ENCODE measurements around the gene EXT2. TPM values are rescaled to one million over a fixed set of nuclear protein-coding genes. Genes with fewer than 3 reads are reported as not detected.

The EXT2 gene
- total and polyA plus RNA-seq, 2 of the 13 experiments (the other 11 are each of a cell fraction or from before 2014, with no cell fraction given), result 61.5 to 68.7 TPM

DNA sequence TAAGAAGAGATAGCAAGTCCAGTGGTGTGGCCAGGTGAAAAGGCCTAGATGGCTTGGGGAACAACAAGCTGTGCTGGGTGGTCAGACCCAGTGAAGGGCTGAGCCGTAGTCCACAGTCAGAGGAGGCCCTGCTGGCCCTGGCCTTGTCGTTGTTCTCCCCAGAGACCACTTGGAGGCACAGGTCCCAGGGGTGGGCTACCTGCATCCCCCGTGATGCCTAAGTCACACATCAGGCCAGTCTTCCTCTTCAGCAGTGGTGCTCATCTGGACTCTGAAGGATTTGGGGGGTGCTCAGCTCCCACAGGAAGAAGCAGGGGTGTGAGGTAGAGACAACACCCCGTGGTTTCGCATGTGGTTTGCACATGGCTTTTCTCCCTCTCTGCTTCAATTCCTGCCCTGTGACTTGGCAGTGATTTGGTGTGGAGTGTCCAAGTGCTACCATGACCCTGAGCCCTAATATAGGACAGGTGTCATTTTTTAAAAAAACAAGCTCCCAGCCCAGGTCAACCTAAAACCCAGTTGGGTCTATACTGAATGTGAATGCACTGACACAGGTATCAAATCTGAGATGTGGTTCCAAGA lies 163.5 kb downstream of the EXT2 start:
- ChIA-PET POLR2A (no interaction called here), CTCF (ENCODE audit: low intra/inter-chr PET ratio, low total read pairs) (no interaction called here)
- Histone ChIP-seq H3K4me3 (replicated peaks in 1 of 3; ENCODE audit: insufficient read depth in 1 of 3, low read depth in 2 of 3, low read length in 3 of 3) (no peak overlapping the region), H3K27me3 (ENCODE audit: control insufficient read depth in 1 of 2, insufficient read depth in 2 of 2, low read length in 2 of 2) (no peaks in the 10 kb centered on the region; a peak in 1 of 5 replicates), H3K36me3 (replicated peaks in 1 of 2; ENCODE audit: control insufficient read depth in 1 of 2, insufficient read depth in 2 of 2, low read length in 2 of 2) (no peaks in the 10 kb centered on the region), H3K9ac (ENCODE audit: insufficient read depth, low read depth, low read length) (no peak overlapping the region), H3K27ac (ENCODE audit: extremely low read length, insufficient read depth, low read length) (no peak overlapping the region), H3K9me3 (ENCODE audit: low read length) (no peaks in the 10 kb centered on the region), H2AFZ (ENCODE audit: low read length) (no peak overlapping the region), H3K4me1 (ENCODE audit: insufficient read depth, low read length) (peaks cover 41% of the 10 kb centered on the region), H4K20me1 (ENCODE audit: insufficient read depth, low read length) (no peaks in the 10 kb centered on the region), H3K4me2 (ENCODE audit: low read depth, low read length) (no peak overlapping the region), H3K79me2 (ENCODE audit: insufficient read depth, low read length) (no peaks in the 10 kb centered on the region)
- ATAC-seq, result no peak
- intact Hi-C loops (cut with micrococcal nuclease; ENCODE audit: unreplicated experiment), result no loop called here
- no TSS peak for BruUV-seq (replicated peaks)
- DNase-seq (ENCODE audit: low spot score), result no peak
- in situ Hi-C loops (cut with HindIII; ENCODE audit: extremely low pct_ligation_motif_present, low pct_unique_long_range_greater_than_20kb), result no loop called here
- 60% methylated on average over 3 of the region's 5 CpGs for WGBS (ENCODE audit: low lambda C conversion rate)
- no peak for FAIRE-seq
- TF ChIP-seq FOSL1 (CRISPR knock-in tag; IDR thresholded peaks at IDR 0.05; ENCODE audit: borderline replicate concordance) (no peak), SAFB2 (CRISPR knock-in tag; IDR thresholded peaks at IDR 0.05; ENCODE audit: borderline replicate concordance, low read depth) (no peak), MATR3 (CRISPR knock-in tag; IDR thresholded peaks at IDR 0.05) (no peak), ZNF883 (CRISPR knock-in tag; IDR thresholded peaks at IDR 0.05; ENCODE audit: not compliant biosample characterization) (no peak), MIXL1 (CRISPR knock-in tag; IDR thresholded peaks at IDR 0.05) (no peak), ZBTB21 (CRISPR knock-in tag; IDR thresholded peaks at IDR 0.05) (no peak), ZBTB42 (CRISPR knock-in tag; IDR thresholded peaks at IDR 0.05) (no peak), ZNF224 (CRISPR knock-in tag; IDR thresholded peaks at IDR 0.05) (no peak)
- TF ChIP-seq, protein P1, sequence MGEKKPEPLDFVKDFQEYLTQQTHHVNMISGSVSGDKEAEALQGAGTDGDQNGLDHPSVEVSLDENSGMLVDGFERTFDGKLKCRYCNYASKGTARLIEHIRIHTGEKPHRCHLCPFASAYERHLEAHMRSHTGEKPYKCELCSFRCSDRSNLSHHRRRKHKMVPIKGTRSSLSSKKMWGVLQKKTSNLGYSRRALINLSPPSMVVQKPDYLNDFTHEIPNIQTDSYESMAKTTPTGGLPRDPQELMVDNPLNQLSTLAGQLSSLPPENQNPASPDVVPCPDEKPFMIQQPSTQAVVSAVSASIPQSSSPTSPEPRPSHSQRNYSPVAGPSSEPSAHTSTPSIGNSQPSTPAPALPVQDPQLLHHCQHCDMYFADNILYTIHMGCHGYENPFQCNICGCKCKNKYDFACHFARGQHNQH (CRISPR knock-in tag; IDR thresholded peaks at IDR 0.05), result no peak
- TF ChIP-seq, protein P2, sequence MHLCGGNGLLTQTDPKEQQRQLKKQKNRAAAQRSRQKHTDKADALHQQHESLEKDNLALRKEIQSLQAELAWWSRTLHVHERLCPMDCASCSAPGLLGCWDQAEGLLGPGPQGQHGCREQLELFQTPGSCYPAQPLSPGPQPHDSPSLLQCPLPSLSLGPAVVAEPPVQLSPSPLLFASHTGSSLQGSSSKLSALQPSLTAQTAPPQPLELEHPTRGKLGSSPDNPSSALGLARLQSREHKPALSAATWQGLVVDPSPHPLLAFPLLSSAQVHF (CRISPR knock-in tag; IDR thresholded peaks at IDR 0.05), result no peak
- TF ChIP-seq, protein P3, sequence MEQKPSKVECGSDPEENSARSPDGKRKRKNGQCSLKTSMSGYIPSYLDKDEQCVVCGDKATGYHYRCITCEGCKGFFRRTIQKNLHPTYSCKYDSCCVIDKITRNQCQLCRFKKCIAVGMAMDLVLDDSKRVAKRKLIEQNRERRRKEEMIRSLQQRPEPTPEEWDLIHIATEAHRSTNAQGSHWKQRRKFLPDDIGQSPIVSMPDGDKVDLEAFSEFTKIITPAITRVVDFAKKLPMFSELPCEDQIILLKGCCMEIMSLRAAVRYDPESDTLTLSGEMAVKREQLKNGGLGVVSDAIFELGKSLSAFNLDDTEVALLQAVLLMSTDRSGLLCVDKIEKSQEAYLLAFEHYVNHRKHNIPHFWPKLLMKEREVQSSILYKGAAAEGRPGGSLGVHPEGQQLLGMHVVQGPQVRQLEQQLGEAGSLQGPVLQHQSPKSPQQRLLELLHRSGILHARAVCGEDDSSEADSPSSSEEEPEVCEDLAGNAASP (CRISPR knock-in tag; IDR thresholded peaks at IDR 0.05; ENCODE audit: borderline replicate concordance), result no peak
- TF ChIP-seq, protein P4, sequence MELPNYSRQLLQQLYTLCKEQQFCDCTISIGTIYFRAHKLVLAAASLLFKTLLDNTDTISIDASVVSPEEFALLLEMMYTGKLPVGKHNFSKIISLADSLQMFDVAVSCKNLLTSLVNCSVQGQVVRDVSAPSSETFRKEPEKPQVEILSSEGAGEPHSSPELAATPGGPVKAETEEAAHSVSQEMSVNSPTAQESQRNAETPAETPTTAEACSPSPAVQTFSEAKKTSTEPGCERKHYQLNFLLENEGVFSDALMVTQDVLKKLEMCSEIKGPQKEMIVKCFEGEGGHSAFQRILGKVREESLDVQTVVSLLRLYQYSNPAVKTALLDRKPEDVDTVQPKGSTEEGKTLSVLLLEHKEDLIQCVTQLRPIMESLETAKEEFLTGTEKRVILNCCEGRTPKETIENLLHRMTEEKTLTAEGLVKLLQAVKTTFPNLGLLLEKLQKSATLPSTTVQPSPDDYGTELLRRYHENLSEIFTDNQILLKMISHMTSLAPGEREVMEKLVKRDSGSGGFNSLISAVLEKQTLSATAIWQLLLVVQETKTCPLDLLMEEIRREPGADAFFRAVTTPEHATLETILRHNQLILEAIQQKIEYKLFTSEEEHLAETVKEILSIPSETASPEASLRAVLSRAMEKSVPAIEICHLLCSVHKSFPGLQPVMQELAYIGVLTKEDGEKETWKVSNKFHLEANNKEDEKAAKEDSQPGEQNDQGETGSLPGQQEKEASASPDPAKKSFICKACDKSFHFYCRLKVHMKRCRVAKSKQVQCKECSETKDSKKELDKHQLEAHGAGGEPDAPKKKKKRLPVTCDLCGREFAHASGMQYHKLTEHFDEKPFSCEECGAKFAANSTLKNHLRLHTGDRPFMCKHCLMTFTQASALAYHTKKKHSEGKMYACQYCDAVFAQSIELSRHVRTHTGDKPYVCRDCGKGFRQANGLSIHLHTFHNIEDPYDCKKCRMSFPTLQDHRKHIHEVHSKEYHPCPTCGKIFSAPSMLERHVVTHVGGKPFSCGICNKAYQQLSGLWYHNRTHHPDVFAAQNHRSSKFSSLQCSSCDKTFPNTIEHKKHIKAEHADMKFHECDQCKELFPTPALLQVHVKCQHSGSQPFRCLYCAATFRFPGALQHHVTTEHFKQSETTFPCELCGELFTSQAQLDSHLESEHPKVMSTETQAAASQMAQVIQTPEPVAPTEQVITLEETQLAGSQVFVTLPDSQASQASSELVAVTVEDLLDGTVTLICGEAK (IDR thresholded peaks at IDR 0.05), result no peak
- TF ChIP-seq, protein P4 (CRISPR knock-in tag; IDR thresholded peaks at IDR 0.05), result no peak
